ENCODE results near the gene BCL2L11.

DNA sequence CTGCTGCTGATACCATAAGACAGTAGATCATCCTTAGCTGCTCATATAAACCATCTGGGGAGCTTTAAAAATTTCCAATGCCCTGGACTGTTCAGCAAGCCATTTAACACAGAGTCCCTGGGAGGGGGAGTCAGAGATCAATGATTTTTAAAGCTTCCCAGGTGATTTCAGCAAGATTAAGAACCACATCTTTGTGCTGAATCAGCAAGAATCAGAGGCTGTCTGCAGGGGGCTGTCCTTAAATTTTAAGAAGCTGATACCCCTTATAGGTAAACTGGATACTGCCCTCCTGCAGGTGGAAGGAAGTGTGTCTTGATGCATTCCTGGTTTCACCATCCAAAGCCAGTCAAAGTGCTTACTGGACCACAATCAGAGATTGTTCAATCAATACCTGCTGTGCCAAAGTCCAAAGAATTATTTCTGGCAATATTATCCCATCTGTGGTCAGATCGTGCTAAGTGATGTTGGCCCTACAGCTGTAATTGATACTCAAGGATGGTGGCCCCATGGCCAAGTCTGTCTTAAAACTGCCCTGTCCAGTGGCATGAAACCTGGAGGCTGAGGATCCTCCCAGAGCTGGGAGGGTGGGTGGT lies 72.2 kb downstream of the BCL2L11 start:
- TF ChIP-seq, protein P1, sequence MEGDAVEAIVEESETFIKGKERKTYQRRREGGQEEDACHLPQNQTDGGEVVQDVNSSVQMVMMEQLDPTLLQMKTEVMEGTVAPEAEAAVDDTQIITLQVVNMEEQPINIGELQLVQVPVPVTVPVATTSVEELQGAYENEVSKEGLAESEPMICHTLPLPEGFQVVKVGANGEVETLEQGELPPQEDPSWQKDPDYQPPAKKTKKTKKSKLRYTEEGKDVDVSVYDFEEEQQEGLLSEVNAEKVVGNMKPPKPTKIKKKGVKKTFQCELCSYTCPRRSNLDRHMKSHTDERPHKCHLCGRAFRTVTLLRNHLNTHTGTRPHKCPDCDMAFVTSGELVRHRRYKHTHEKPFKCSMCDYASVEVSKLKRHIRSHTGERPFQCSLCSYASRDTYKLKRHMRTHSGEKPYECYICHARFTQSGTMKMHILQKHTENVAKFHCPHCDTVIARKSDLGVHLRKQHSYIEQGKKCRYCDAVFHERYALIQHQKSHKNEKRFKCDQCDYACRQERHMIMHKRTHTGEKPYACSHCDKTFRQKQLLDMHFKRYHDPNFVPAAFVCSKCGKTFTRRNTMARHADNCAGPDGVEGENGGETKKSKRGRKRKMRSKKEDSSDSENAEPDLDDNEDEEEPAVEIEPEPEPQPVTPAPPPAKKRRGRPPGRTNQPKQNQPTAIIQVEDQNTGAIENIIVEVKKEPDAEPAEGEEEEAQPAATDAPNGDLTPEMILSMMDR (IDR thresholded peaks at IDR 0.05; ENCODE audit: low read depth, low read length), result no peak
- TF ChIP-seq EZH2phosphoT487 (IDR thresholded peaks at IDR 0.05; ENCODE audit: low read depth), result no peak
